Measurements from ENCODE around the gene STK26. TPM values are rescaled to one million over a fixed set of nuclear protein-coding genes. Genes with fewer than 3 reads are reported as not detected.

The STK26 gene
- total and polyA plus RNA-seq, 2 of the 4 experiments (the other 2 are of a cell fraction), result 0.17 to 0.18 TPM

- no TSS peak for BruUV-seq (replicated peaks)
- Histone ChIP-seq H3K27ac (ENCODE audit: insufficient read depth, low read length) (no peak overlapping the region), H3K9me1 (ENCODE audit: insufficient read depth, low read length) (no peaks in the 10 kb centered on the region), H4K8ac (ENCODE audit: low read depth in 2 of 2, low read length in 2 of 2) (no peak overlapping the region), H4K20me1 (ENCODE audit: insufficient read depth, low read length) (no peaks in the 10 kb centered on the region), H3K4me1 (ENCODE audit: control insufficient read depth, insufficient read depth, low read length) (no peaks in the 10 kb centered on the region), H4K5ac (ENCODE audit: low read depth, low read length) (no peak overlapping the region), H3K23ac (ENCODE audit: low read depth, low read length) (no peak overlapping the region), H3K4ac (ENCODE audit: low read depth, low read length) (no peak overlapping the region), H2BK120ac (ENCODE audit: low read depth, low read length) (no peak overlapping the region), H3K79me1 (ENCODE audit: low read depth in 1 of 2, low read length in 2 of 2) (no peaks in the 10 kb centered on the region), H2AK5ac (ENCODE audit: low read depth, low read length) (no peak overlapping the region), H3K9ac (ENCODE audit: low read depth, low read length) (no peak overlapping the region), H3K4me3 (ENCODE audit: insufficient read depth, low read depth, low read length) (no peak overlapping the region), H3K18ac (ENCODE audit: low read depth, low read length) (no peak overlapping the region), H2AFZ (replicated peaks; ENCODE audit: low read length, poor library complexity) (no peak overlapping the region), H3K9me3 (ENCODE audit: control insufficient read depth, insufficient read depth, low read length) (no peaks in the 10 kb centered on the region), H3K4me2 (ENCODE audit: low read depth, low read length) (no peak overlapping the region), H3K56ac (ENCODE audit: extremely low read depth, insufficient read depth, low read length) (no peak overlapping the region), H3K14ac (replicated peaks; ENCODE audit: low read depth, low read length) (no peak overlapping the region), H2AK9ac (replicated peaks; ENCODE audit: low read depth, low read length, poor library complexity) (no peak overlapping the region), H3K27me3 (ENCODE audit: control insufficient read depth, insufficient read depth, low read length) (peaks cover 8% of the 10 kb centered on the region), H3K36me3 (ENCODE audit: control insufficient read depth, insufficient read depth, low read length) (no peaks in the 10 kb centered on the region), H2BK15ac (ENCODE audit: low read depth, low read length) (no peak overlapping the region), H2BK5ac (ENCODE audit: low read depth, low read length, poor library complexity, severe bottlenecking) (no peak overlapping the region), H4K91ac (ENCODE audit: insufficient read depth, low read depth, low read length) (no peak overlapping the region), H2BK20ac (ENCODE audit: low read depth, low read length) (no peak overlapping the region)
- in situ Hi-C loops (cut with MboI; ENCODE audit: low sequenced_read_pairs), result no loop called here
- no peak for ATAC-seq (ENCODE audit: low read depth)
- CTCF ChIA-PET, result interaction anchor here (0.6 kb wide), 1 partner anchor 11 kb away, joined by 3 read pairs; no protein-coding TSS in a partner anchor
- intact Hi-C loops (cut with micrococcal nuclease), result no loop called here
- DNase-seq, result no peak
- dilution Hi-C loops (cut with HindIII; ENCODE audit: low sequenced_read_pairs, unreplicated experiment), result no loop called here
- no peak for TF ChIP-seq FOS (IDR thresholded peaks at IDR 0.05; ENCODE audit: low read depth, low read length)
- TF ChIP-seq MAZ (IDR thresholded peaks at IDR 0.05; ENCODE audit: borderline replicate concordance, low read depth, low read length), result no peak
- TF ChIP-seq BHLHE40 (IDR thresholded peaks at IDR 0.05; ENCODE audit: low read depth, low read length), result no peak
- no peak for TF ChIP-seq MXI1 (IDR thresholded peaks at IDR 0.05; ENCODE audit: borderline replicate concordance, low read depth, low read length)
- no peak for TF ChIP-seq CTCF (conservative IDR thresholded peaks at IDR 0.05; ENCODE audit: low read depth, low read length)
- no peak for TF ChIP-seq NFE2L2 (IDR thresholded peaks at IDR 0.05; ENCODE audit: low read depth, low read length)
- no peak for TF ChIP-seq CEBPB (IDR thresholded peaks at IDR 0.05; ENCODE audit: low read depth, low read length)
- no peak for TF ChIP-seq RAD21 (IDR thresholded peaks at IDR 0.05; ENCODE audit: low read length)
- TF ChIP-seq MAFK (IDR thresholded peaks at IDR 0.05; ENCODE audit: low read depth, low read length), result no peak
- no peak for TF ChIP-seq RFX5 (IDR thresholded peaks at IDR 0.05; ENCODE audit: low read depth, low read length)
- no peak for TF ChIP-seq RCOR1 (IDR thresholded peaks at IDR 0.05; ENCODE audit: insufficient replicate concordance, low read length)
- TF ChIP-seq CHD1 (IDR thresholded peaks at IDR 0.05; ENCODE audit: low read depth, low read length), result no peak
- no peak for TF ChIP-seq POLR2A (IDR thresholded peaks at IDR 0.05; ENCODE audit: low read depth, low read length)
- TF ChIP-seq ELK1 (IDR thresholded peaks at IDR 0.05; ENCODE audit: borderline replicate concordance, low read depth, low read length), result no peak
- no peak for TF ChIP-seq USF2 (IDR thresholded peaks at IDR 0.05; ENCODE audit: low read depth, low read length)
- no peak for TF ChIP-seq SMC3 (IDR thresholded peaks at IDR 0.05; ENCODE audit: low read depth, low read length)
- POLR2A ChIA-PET (ENCODE audit: unreplicated experiment), result no interaction called here
- WGBS, 2 experiments (ENCODE audit: extremely low coverage in 2 of 2, insufficient read length in 1 of 2), result no CpG with 5 or more reads among the region's 2 CpGs
Observed at GRCh38 chrX:132059973-132060540, 37.0 kb downstream of the STK26 start.
